HEK293 (cell line): ENCODE results near the gene ARL16.

Experiments
- GLIS1 ChIP-seq: fragments of 450-650 bp; formaldehyde crosslinking; IDR thresholded peaks from 2 replicates; pipeline ENCODE4 v1.5.1; 2016; ENCODE audit warnings: missing biosample characterization, missing genetic modification characterization
- HOXA7 ChIP-seq: sonication (generic); formaldehyde crosslinking; IDR thresholded peaks from 2 replicates; pipeline ENCODE4 v1.8.1; 2022; ENCODE audit warnings: missing genetic modification reagents, borderline replicate concordance
- KLF17 ChIP-seq: fragments of 450-650 bp; formaldehyde crosslinking; IDR thresholded peaks from 2 replicates; pipeline ENCODE4 v1.5.1; 2016; ENCODE audit warnings: missing biosample characterization, missing genetic modification characterization
- KLF8 ChIP-seq: fragments of 450-650 bp; formaldehyde crosslinking; IDR thresholded peaks from 2 replicates; pipeline ENCODE4 v1.5.1; 2016; ENCODE audit warnings: missing biosample characterization, missing genetic modification characterization
- KLF9 ChIP-seq: fragments of 450-650 bp; formaldehyde crosslinking; IDR thresholded peaks from 2 replicates; pipeline ENCODE4 v1.5.1; 2016; ENCODE audit warnings: missing biosample characterization, missing genetic modification characterization, low read depth
- MYNN ChIP-seq: fragments of 450-650 bp; formaldehyde crosslinking; IDR thresholded peaks from 2 replicates; pipeline ENCODE4 v1.5.1; 2016; ENCODE audit warnings: missing biosample characterization, missing genetic modification characterization, borderline replicate concordance
- ZBTB11 ChIP-seq: fragments of 450-650 bp; formaldehyde crosslinking; conservative IDR thresholded peaks from 2 replicates; pipeline ENCODE4 v1.5.1; 2016; ENCODE audit warnings: low read depth, missing biosample characterization, missing genetic modification characterization
- ZBTB8A ChIP-seq: fragments of 450-650 bp; formaldehyde crosslinking; IDR thresholded peaks from 2 replicates; pipeline ENCODE4 v1.5.1; 2016; ENCODE audit warnings: missing biosample characterization, missing genetic modification characterization
- ZEB2 ChIP-seq: fragments of 450-650 bp; formaldehyde crosslinking; IDR thresholded peaks from 2 replicates; pipeline ENCODE4 v1.5.1; 2016; ENCODE audit warnings: missing biosample characterization, missing genetic modification characterization
- ZIC2 ChIP-seq: fragments of 450-650 bp; formaldehyde crosslinking; IDR thresholded peaks from 2 replicates; pipeline ENCODE4 v1.5.1; 2016; ENCODE audit warnings: missing biosample characterization, missing genetic modification characterization
- ZNF335 ChIP-seq: fragments of 450-650 bp; formaldehyde crosslinking; conservative IDR thresholded peaks from 2 replicates; pipeline ENCODE4 v1.5.1; 2016; ENCODE audit warnings: missing biosample characterization, missing genetic modification characterization
- ZNF449 ChIP-seq: fragments of 450-650 bp; formaldehyde crosslinking; IDR thresholded peaks from 2 replicates; pipeline ENCODE4 v1.5.1; 2017; ENCODE audit warnings: missing biosample characterization, mild to moderate bottlenecking, missing genetic modification characterization, moderate library complexity
- ZNF510 ChIP-seq: fragments of 450-650 bp; formaldehyde crosslinking; IDR thresholded peaks from 2 replicates; pipeline ENCODE4 v1.5.1; 2018; ENCODE audit warnings: mild to moderate bottlenecking, missing genetic modification characterization, missing biosample characterization; ENCODE audit not compliant: insufficient replicate concordance
- ZNF677 ChIP-seq: fragments of 450-650 bp; IDR thresholded peaks from 2 replicates; pipeline ENCODE4 v1.5.0; 2018; ENCODE audit warnings: missing biosample characterization, mild to moderate bottlenecking, missing genetic modification characterization, moderate library complexity
- ZNF701 ChIP-seq: fragments of 450-650 bp; formaldehyde crosslinking; IDR thresholded peaks from 2 replicates; pipeline ENCODE4 v1.5.1; 2016; ENCODE audit warnings: missing biosample characterization, missing genetic modification characterization
- ZNF76 ChIP-seq: fragments of 450-650 bp; formaldehyde crosslinking; IDR thresholded peaks from 2 replicates; pipeline ENCODE4; 2016; ENCODE audit warnings: low read depth, missing biosample characterization, missing genetic modification characterization, borderline replicate concordance
- ZSCAN23 ChIP-seq: fragments of 450-650 bp; formaldehyde crosslinking; IDR thresholded peaks from 2 replicates; pipeline ENCODE4 v1.5.1; 2016; ENCODE audit warnings: missing biosample characterization, missing genetic modification characterization
- ZXDB ChIP-seq: fragments of 450-650 bp; formaldehyde crosslinking; IDR thresholded peaks from 2 replicates; pipeline ENCODE4 v1.5.1; 2016; ENCODE audit warnings: missing biosample characterization, missing genetic modification characterization
- TF ChIP-seq, protein P1 (sequence below): fragments of 450-650 bp; formaldehyde crosslinking; IDR thresholded peaks from 2 replicates; pipeline ENCODE4 v1.5.1; 2016; ENCODE audit warnings: missing biosample characterization, missing genetic modification characterization
- TF ChIP-seq, protein P2 (sequence below): fragments of 450-650 bp; formaldehyde crosslinking; IDR thresholded peaks from 2 replicates; pipeline ENCODE4 v1.5.1; 2016; ENCODE audit warnings: missing biosample characterization, missing genetic modification characterization
- TF ChIP-seq, protein P3 (sequence below): fragments of 450-650 bp; formaldehyde crosslinking; IDR thresholded peaks from 2 replicates; pipeline ENCODE4 v1.5.1; 2016; ENCODE audit warnings: missing biosample characterization, missing genetic modification characterization

Gene ARL16

GRCh38 chr17:81683584-81684441 lies at the start of gene ARL16, which contains the start of gene HGS (continued):
- TF ChIP-seq KLF17 (0 out of 2 replicates have a peak, but pooled peaks have one; percentile 34), KLF9 (tag by site-specific recombination) (peak; percentile 78; the same call in 1 of the 2 replicates), ZNF510 (tag by site-specific recombination) (no peak), ZNF701 (tag by site-specific recombination) (no peak), ZNF449 (peak; percentile 67), HOXA7 (CRISPR knock-in tag) (no peak), ZNF335 (tag by site-specific recombination) (peak; percentile 64), KLF8 (tag by site-specific recombination) (peak; percentile 82; the same call in 1 of the 2 replicates), MYNN (no peak), ZNF76 (tag by site-specific recombination) (0 out of 2 replicates have a peak, but pooled peaks have one; percentile 58), ZBTB11 (tag by site-specific recombination) (peak; percentile 81), ZBTB8A (tag by site-specific recombination) (peak; percentile 90), ZNF677 (tag by site-specific recombination) (peak; percentile 54; the same call in 1 of the 2 replicates), ZIC2 (tag by site-specific recombination) (peak; percentile 88), GLIS1 (tag by site-specific recombination) (peak; percentile 86), ZEB2 (peak; percentile 90), ZXDB (tag by site-specific recombination) (peak; percentile 73), ZSCAN23 (tag by site-specific recombination) (peak; percentile 65; the same call in 1 of the 2 replicates)
- TF ChIP-seq, protein P1, sequence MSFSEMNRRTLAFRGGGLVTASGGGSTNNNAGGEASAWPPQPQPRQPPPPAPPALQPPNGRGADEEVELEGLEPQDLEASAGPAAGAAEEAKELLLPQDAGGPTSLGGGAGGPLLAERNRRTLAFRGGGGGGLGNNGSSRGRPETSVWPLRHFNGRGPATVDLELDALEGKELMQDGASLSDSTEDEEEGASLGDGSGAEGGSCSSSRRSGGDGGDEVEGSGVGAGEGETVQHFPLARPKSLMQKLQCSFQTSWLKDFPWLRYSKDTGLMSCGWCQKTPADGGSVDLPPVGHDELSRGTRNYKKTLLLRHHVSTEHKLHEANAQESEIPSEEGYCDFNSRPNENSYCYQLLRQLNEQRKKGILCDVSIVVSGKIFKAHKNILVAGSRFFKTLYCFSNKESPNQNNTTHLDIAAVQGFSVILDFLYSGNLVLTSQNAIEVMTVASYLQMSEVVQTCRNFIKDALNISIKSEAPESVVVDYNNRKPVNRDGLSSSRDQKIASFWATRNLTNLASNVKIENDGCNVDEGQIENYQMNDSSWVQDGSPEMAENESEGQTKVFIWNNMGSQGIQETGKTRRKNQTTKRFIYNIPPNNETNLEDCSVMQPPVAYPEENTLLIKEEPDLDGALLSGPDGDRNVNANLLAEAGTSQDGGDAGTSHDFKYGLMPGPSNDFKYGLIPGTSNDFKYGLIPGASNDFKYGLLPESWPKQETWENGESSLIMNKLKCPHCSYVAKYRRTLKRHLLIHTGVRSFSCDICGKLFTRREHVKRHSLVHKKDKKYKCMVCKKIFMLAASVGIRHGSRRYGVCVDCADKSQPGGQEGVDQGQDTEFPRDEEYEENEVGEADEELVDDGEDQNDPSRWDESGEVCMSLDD (tag by site-specific recombination): peak; percentile 96
- TF ChIP-seq, protein P2, sequence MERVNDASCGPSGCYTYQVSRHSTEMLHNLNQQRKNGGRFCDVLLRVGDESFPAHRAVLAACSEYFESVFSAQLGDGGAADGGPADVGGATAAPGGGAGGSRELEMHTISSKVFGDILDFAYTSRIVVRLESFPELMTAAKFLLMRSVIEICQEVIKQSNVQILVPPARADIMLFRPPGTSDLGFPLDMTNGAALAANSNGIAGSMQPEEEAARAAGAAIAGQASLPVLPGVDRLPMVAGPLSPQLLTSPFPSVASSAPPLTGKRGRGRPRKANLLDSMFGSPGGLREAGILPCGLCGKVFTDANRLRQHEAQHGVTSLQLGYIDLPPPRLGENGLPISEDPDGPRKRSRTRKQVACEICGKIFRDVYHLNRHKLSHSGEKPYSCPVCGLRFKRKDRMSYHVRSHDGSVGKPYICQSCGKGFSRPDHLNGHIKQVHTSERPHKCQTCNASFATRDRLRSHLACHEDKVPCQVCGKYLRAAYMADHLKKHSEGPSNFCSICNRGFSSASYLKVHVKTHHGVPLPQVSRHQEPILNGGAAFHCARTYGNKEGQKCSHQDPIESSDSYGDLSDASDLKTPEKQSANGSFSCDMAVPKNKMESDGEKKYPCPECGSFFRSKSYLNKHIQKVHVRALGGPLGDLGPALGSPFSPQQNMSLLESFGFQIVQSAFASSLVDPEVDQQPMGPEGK (tag by site-specific recombination): peak; percentile 98
- TF ChIP-seq, protein P3, sequence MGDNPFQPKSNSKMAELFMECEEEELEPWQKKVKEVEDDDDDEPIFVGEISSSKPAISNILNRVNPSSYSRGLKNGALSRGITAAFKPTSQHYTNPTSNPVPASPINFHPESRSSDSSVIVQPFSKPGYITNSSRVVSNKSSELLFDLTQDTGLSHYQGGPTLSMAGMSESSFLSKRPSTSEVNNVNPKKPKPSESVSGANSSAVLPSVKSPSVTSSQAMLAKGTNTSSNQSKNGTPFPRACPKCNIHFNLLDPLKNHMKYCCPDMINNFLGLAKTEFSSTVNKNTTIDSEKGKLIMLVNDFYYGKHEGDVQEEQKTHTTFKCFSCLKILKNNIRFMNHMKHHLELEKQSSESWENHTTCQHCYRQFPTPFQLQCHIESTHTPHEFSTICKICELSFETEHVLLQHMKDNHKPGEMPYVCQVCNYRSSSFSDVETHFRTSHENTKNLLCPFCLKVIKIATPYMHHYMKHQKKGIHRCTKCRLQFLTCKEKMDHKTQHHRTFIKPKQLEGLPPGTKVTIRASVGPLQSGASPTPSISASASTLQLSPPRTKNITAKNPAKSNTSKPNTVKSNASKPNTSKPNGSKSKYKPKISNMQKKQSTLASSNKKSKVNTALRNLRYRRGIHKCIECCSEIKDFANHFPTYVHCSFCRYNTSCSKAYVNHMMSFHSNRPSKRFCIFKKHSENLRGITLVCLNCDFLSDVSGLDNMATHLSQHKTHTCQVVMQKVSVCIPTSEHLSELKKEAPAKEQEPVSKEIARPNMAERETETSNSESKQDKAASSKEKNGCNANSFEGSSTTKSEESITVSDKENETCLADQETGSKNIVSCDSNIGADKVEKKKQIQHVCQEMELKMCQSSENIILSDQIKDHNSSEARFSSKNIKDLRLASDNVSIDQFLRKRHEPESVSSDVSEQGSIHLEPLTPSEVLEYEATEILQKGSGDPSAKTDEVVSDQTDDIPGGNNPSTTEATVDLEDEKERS (tag by site-specific recombination): no peak
